Panc1 (cell line): ENCODE measurements around the gene BOC. TPM values are rescaled to one million over a fixed set of nuclear protein-coding genes. Genes with fewer than 3 reads are reported as not detected.
A peak's percentile ranks its signal among the peaks of the same experiment; 100 is the strongest.

ENCODE experiments used
- ATAC-seq: fragments of 200-7000 bp; cut with Tn5 transposase; 2 replicates; pipeline ENCODE4 v1.9.1; 2020; ENCODE audit warnings: mild to moderate bottlenecking, moderate library complexity
- BruUV-seq: library from RNA; stranded (reverse); fragments of 400-500 nt; replicated peaks from 2 replicates; lab custom pipeline; 2021; lab: Mats Ljungman, UMichigan
- CTCF ChIA-PET: fragments of 300-600 bp; sonication (Branson Sonifier 250); formaldehyde crosslinking; loops from one replicate; lab custom pipeline; 2022; ENCODE audit warnings: antibody characterized with exemption; lab: Charles Lee
- POLR2A ChIA-PET: fragments of 300-600 bp; sonication (Branson Sonifier 250); formaldehyde crosslinking; loops from one replicate; lab custom pipeline; 2022; ENCODE audit warnings: antibody characterized with exemption; lab: Charles Lee
- DNase-seq: peaks from one replicate; pipeline ENCODE4 v3.0.0-alpha.2; 2010; ENCODE audit warnings: low read depth, low spot score
- H3K27ac ChIP-seq: 2 replicates; pipeline ENCODE4 v1.5.1; 2011; ENCODE audit warnings: mild to moderate bottlenecking, low read length, inconsistent platforms
- H3K27me3 ChIP-seq: fragments of 200-500 bp; sonication (Bioruptor generic); 2 replicates; pipeline ENCODE4 v1.6.0; 2014; ENCODE audit warnings: low read length, inconsistent platforms; ENCODE audit not compliant: control insufficient read depth, insufficient read depth
- H3K36me3 ChIP-seq: fragments of 200-500 bp; sonication (Bioruptor generic); 2 replicates; pipeline ENCODE4 v1.5.1; 2014; ENCODE audit warnings: inconsistent platforms, mild to moderate bottlenecking, low read length, moderate library complexity; ENCODE audit not compliant: control insufficient read depth, insufficient read depth
- H3K4me1 ChIP-seq: 2 replicates; pipeline ENCODE4 v1.5.1; 2011; ENCODE audit warnings: inconsistent platforms, mild to moderate bottlenecking, low read length, moderate library complexity; ENCODE audit not compliant: control insufficient read depth, insufficient read depth
- H3K4me3 ChIP-seq, 2 experiments: 2 replicates each; pipeline ENCODE4 v1.5.1; 2011 to 2012; ENCODE audit warnings: low read depth in 2 of 2, low read length in 2 of 2, mild to moderate bottlenecking in 2 of 2, inconsistent platforms in 1 of 2, moderate library complexity in 1 of 2
- H3K9me3 ChIP-seq: fragments of 200-500 bp; sonication (Bioruptor generic); 2 replicates; pipeline ENCODE4 v1.5.1; 2014; ENCODE audit warnings: low read depth, mild to moderate bottlenecking, inconsistent platforms, low read length, moderate library complexity; ENCODE audit not compliant: control insufficient read depth, insufficient read depth
- CTCF ChIP-seq: fragments of 450-650 bp; IDR thresholded peaks from 2 replicates; pipeline ENCODE4 v1.5.1; 2017; ENCODE audit warnings: mild to moderate bottlenecking
- POLR2AphosphoS5 ChIP-seq: IDR thresholded peaks from 2 replicates; pipeline ENCODE4 v1.6.1; 2012; ENCODE audit warnings: mild to moderate bottlenecking, low read depth, low read length, moderate library complexity
- REST ChIP-seq, 2 experiments: IDR thresholded peaks; 2 replicates each; pipeline ENCODE4 v1.6.1; 2011 to 2012; ENCODE audit warnings: low read depth in 2 of 2, control low read depth in 1 of 2, low read length in 1 of 2, mild to moderate bottlenecking in 1 of 2, moderate library complexity in 1 of 2; ENCODE audit not compliant: insufficient read depth in 1 of 2
- SIN3A ChIP-seq: IDR thresholded peaks from 2 replicates; pipeline ENCODE4 v1.6.1; 2012; ENCODE audit warnings: low read depth, mild to moderate bottlenecking, low read length, moderate library complexity, borderline replicate concordance; ENCODE audit not compliant: insufficient read depth
- TCF7L2 ChIP-seq: IDR thresholded peaks from 2 replicates; pipeline ENCODE4 v1.6.1; 2011; ENCODE audit warnings: mild to moderate bottlenecking, low read depth, low read length, inconsistent platforms
- in situ Hi-C: cut with HindIII; loops from 2 replicates; pipeline ENCODE4 v1.10.0; 2016; ENCODE audit warnings: low sequenced_read_pairs, low pct_unique_long_range_greater_than_20kb
- intact Hi-C: fragments of 100-400 bp; cut with micrococcal nuclease; formaldehyde crosslinking; loops from one replicate; pipeline ENCODE4 v1.10.0; 2022; ENCODE audit not compliant: unreplicated experiment
- total RNA-seq: library from RNA; stranded (reverse); gene quantifications from one replicate; pipeline ENCODE4 v1.2.1, GENCODE V29; 2021; ENCODE audit not compliant: unreplicated experiment

Gene BOC
- total RNA-seq, 1 experiment from 2014 or later: 0.33 TPM

GRCh38 chr3:113251817-113252216 lies 40.5 kb downstream of the BOC start:
- H3K4me3 ChIP-seq: no peak overlapping the region
- no peaks in the 10 kb centered on the region for H3K4me1 ChIP-seq
- DNase-seq: no peak
- no peaks in the 10 kb centered on the region for H3K9me3 ChIP-seq
- no peak overlapping the region for H3K27ac ChIP-seq
- intact Hi-C loops: no loop called here
- BruUV-seq: no TSS peak
- in situ Hi-C loops: no loop called here
- H3K36me3 ChIP-seq: no peaks in the 10 kb centered on the region
- no peak for ATAC-seq
- TF ChIP-seq CTCF (0 out of 2 replicates have a peak, but pooled peaks have one; percentile 15), REST (IDR thresholded peaks at IDR 0.05; ENCODE audit: insufficient read depth in 1 of 2, low read depth in 2 of 2, low read length in 1 of 2) (no peak)
- POLR2A ChIA-PET: no interaction called here
- CTCF ChIA-PET: no interaction called here
- H3K27me3 ChIP-seq: peaks cover 1% of the 10 kb centered on the region; the same call in 1 of the 2 replicates

DNA sequence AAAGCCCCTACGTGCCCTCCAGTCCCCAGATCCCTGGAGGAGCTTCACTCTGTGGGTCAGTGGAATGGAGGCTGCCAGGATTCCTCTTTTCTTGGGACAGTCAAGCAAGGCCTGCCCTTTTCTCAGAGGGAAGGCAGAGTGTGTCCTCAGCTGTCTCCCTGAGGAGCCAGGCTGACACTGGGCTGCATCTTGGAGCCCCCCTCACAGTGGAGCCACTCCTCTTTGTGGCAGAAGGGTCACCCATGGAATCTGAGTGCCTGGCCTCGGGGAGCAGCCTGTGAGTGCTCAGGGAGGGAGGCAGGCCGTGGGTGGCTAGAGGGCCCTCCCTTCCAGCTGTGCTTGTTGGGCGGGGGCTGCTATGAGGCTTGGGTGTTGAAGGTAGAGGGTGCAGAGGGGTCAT lies 41.2 kb downstream of the BOC start:
- no TSS peak for BruUV-seq
- no peaks in the 10 kb centered on the region for H3K4me1 ChIP-seq
- no peak overlapping the region for H3K4me3 ChIP-seq
- H3K36me3 ChIP-seq: no peaks in the 10 kb centered on the region
- intact Hi-C loops: no loop called here
- TF ChIP-seq SIN3A (no peak), CTCF (no peak), TCF7L2 (no peak), POLR2AphosphoS5 (no peak), REST (IDR thresholded peaks at IDR 0.05; ENCODE audit: insufficient read depth in 1 of 2, low read depth in 2 of 2, low read length in 1 of 2) (no peak)
- DNase-seq: no peak
- H3K9me3 ChIP-seq: no peaks in the 10 kb centered on the region
- CTCF ChIA-PET: no interaction called here
- in situ Hi-C loops: no loop called here
- POLR2A ChIA-PET: no interaction called here
- ATAC-seq: no peak
- H3K27ac ChIP-seq: no peak overlapping the region
- no peaks in the 10 kb centered on the region for H3K27me3 ChIP-seq
